HG03432 (cell line): Measurements from ENCODE around the gene BAHCC1.
"Not testable (repeated sequence)": the region's sequence is repeated elsewhere in the genome, so short reads cannot be mapped to it uniquely, and the experiment has no call there.

Experiments
- ATAC-seq: cut with Tn5 transposase; IDR thresholded peaks from one replicate; pipeline ENCODE4 v1.9.1; 2021; ENCODE audit warnings: mild to moderate bottlenecking, moderate library complexity; ENCODE audit not compliant: unreplicated experiment

BAHCC1 gene

DNA sequence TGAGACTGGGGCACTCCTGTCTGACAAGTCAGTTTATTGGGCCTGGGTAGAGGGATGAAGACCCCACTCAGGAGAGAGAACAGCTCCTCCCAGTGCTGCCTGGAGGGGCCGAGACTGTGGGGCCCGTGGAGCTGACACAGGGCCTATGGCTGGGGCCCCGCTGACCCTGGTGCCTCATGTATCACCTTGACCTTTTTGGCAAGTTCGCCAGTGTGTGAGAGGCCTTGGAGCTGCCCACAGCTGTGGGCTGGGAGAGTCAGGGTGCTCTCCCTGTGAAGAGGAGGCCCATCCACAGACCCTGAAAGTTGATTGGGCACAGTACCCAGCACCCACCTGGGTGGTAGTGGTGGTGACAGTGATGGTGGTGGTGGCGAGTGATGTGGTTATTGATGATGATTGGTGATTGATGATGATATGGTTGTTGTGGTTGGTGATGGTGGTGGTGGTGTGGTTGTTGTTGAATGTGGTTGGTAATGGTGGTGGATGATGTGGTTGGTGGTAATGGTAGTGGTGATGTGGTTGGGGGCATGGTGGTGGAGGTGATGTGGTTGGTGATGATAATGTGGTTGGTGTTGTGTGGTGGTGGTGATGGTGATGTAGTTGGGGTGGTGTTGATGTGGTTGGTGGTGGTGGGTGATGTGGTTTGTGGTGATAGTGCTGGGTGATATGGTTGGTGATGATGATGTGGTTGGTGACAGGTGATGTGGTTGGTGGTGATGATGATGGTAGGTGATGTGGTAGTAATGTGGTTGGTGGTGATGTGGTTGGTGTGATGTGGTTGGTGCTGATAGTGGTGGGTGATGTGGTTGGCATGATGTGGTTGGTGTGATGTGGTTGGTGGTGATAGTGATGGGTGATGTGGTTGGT, 29.1 kb downstream of the BAHCC1 start:
- no peak for ATAC-seq

DNA sequence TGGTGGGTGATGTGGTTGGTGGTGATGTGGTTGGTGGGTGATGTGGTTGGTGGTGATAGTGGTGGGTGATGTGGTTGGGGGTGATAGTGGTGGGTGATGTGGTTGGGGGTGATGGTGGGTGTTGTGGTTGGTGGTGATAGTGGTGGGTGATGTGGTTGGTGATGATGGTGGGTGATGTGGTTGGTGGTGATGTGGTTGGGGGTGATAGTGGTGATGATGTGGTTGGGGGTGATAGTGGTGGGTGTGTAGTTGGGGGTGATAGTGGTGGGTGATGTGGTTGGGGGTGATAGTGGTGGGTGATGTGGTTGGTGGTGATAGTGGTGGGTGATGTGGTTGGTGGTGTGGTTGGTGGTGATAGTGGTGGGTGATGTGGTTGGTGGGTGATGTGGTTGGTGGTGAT, 29.8 kb downstream of the BAHCC1 start:
- ATAC-seq, result not testable (repeated sequence)

DNA sequence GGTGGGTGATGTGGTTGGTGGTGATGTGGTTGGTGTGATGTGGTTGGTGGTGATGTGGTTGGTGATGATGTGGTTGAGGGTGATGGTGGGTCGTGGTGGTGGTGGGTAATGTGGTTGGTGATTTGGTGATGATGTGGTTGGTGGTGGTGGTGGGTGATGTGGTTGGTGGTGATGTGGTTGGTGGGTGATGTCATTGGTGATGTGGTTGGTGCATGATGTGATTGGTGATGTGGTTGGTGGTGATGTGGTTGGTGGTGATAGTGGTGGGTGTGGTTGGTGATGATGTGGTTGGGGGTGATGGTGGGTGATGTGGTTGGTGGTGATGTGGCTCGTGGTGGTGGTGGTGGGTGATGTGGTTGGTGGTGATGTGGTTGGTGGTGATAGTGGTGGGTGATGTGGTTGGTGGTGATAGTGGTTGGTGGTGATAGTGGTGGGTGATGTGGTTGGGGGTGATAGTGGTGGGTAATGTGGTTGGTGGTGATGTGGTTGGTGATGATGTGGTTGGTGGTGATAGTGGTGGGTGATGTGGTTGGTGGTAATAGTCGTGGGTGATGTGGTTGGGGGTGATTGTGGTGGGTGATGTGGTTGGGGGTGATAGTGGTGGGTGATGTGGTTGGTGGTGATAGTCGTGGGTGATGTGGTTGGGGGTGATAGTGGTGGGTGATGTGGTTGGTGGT, 30.6 kb downstream of the BAHCC1 start:
- ATAC-seq, result not testable (repeated sequence)

DNA sequence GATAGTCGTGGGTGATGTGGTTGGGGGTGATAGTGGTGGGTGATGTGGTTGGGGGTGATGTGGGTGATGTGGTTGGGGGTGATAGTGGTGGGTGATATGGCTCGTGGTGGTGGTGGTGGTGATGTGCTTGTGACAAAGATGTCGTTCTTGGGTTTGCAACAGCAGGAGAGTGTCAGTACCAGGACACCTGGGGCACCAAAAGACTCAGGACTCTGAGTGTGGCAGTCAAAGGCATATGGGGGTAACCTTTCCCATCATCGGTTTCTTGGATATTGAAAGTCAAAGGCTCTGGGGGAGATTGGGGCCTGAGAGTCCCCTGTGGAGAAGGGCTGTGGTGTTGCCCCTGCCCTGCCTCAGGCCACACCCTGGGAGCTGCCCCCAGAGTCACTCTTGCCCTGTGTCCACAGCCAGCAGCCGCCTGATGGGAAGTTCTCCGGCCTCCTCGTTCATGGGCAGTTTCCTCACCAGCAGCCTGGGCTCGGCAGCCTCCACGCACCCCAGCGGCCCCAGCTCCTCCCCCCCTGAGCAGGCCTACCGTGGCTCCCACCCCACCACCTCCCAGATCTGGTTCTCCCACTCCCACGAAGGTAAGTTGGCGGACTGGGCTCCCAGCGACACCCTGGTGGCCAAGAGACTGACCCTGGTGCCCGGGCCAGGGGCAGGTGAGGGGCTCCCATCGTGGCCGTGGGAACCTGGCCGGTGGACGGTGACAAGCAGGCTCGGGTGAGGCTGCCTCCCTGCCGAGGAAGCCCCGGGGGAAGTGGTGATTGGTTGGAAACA, 31.3 kb downstream of the BAHCC1 start:
- no peak for ATAC-seq

DNA sequence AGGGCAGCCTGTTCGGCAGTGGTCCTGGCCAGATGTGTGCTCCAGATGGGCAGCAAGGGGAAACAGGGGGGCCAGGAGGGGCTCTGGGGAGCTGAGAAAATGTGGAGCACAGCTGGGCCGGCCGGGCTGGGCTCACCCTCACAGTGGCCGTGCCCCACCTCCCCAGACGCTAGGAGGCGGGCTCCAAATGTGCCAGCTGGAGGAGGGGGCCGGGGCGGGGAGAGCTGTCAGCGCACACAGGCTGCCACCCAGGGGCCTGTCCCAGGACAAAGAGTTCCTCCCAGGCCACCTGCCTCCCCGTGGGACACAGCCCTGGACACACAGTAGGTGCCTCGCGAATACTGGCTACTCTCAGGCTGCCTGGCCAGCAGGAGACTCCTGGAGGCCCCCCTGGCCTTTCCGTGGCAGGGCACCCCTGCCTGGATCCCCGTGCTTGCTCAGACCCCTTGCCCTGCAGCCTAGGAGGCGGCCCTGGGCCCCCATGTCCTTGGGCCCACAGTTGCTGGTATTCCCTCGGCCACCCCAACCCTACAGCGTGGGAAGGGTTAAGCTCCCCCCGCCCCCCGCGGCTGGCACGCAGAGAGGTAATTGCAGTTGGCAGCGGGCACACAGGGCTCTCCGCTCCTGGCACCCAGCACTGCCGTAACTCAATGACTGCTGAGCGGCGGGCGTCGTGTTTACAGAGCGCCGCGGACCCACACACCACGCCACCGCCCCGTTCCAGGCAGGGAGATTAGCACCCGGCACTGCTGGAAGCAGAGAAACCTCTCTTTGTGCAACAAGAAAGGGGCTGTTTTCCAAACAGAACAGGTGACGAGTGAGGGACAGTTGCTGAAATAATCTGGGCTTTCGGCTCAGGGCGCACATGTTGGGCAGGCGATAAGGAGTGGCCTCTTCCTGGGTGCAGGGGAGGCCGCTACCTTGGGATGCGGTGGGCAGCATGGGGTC, 32.2 kb downstream of the BAHCC1 start:
- no peak for ATAC-seq

DNA sequence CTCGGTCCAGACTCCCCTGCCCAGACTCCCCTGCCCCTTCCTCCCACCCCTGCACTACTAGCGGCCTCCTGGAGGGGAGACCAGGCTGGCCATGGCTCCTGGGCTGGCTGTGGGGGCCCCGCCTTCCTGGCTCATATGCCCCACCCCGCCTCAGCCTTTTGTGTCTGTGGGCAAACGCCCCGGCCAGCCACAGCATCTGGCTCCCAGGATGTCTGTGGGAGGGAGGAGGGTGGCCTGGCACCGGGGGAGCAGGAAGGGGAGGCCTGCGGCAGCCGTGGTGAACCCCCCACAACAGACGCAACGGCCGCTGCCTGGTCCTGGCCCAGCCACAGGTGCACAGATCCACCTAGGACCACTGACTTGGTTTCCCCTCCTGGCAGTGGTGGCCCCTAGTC, 32.9 kb downstream of the BAHCC1 start:
- ATAC-seq, result no peak

DNA sequence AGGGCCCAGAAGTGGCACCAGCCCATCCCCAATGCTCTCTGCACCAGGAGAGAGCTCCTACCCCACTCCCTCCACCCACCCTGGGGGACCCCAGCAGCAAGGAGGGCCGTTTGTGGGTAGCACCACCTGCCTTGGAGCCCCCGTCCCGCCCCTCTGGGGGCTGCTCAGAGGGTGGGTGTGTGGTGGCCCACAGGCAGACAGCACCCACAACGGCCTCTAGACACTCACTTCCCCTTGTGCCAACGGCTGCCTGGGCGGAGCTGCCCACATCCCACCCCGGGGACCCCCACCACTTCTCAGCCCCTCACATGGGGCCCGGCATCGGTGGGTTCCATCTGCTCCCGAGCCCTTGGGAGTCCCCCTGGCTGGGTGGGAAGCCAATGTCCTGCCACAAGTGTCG, 33.3 kb downstream of the BAHCC1 start:
- ATAC-seq, result no peak

DNA sequence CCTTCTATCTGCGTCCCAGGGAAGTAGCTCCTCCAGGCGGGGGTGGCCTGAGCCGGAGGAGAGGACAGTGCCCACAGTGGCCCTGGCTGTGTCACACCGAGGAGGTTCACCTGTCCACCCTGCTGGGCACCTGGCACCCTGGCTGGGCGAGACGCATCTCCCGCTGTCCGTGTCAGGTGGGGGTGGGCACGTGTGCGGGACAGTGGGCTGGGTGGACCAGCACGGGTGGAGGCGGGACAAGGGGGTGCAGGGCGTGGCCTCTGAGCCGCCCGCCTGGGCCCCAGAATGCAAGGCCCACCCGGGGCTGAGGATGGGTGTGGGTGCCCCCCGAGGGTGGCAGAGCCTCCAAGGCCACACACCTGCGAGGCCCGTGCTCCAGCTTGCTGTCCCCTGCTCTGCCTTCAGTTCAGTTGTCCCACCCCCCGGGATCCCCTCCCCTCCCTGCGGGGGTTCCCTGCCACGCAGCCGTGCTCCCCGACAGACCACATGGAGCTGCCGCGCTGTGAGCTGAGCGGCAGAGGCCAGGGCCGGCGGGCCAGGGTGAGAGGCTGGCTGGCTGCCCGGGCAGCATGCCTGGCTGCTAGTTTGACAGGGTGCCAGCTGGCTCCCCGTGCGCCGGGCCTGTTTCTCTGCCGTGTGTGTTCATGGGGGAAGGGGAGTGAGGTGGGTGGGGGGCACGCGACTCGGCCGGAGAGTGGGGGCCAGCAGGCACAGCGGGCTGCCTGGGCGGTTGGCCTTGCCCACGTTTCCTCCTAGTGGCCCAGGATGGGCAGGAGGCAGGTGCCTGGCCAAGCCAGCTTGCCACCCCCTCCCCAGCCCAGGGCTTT, 33.9 kb downstream of the BAHCC1 start:
- ATAC-seq, result no peak

DNA sequence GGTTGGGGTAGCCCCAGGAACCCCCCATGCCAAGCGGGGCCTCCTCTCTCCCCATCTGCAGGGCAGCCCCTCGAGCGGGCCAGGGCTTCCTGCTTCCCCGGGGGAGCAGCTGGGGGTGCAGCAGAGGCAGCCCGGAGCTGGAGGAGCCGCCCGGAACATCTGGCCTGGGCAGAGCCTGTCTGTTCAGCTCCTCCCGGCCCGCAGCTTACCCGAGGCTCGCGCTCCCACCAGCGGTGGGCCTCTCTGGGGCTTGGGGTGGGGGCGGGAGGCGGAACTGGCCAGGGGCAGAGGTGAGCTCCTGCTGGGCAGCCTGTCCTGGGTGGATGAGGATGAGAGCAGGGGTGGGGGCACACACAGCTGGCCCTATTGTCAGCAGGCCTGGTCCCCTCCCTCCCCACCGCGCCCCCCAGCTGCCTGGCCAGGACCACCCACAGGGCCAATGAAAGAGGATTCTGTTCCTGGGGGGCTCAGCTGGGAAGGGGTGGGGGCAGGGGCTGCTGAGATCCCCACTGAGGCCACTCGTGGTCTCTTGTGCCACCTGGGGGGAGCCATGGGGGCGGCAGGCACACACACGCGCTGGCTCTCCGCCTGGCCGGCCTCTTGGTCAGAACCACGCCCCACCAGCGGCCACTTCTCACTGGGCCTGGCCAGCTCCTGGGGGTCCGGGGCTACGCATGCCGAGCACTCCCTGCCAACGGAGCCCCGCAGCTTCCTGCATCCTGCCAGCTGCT, 34.7 kb downstream of the BAHCC1 start:
- ATAC-seq, result no peak

DNA sequence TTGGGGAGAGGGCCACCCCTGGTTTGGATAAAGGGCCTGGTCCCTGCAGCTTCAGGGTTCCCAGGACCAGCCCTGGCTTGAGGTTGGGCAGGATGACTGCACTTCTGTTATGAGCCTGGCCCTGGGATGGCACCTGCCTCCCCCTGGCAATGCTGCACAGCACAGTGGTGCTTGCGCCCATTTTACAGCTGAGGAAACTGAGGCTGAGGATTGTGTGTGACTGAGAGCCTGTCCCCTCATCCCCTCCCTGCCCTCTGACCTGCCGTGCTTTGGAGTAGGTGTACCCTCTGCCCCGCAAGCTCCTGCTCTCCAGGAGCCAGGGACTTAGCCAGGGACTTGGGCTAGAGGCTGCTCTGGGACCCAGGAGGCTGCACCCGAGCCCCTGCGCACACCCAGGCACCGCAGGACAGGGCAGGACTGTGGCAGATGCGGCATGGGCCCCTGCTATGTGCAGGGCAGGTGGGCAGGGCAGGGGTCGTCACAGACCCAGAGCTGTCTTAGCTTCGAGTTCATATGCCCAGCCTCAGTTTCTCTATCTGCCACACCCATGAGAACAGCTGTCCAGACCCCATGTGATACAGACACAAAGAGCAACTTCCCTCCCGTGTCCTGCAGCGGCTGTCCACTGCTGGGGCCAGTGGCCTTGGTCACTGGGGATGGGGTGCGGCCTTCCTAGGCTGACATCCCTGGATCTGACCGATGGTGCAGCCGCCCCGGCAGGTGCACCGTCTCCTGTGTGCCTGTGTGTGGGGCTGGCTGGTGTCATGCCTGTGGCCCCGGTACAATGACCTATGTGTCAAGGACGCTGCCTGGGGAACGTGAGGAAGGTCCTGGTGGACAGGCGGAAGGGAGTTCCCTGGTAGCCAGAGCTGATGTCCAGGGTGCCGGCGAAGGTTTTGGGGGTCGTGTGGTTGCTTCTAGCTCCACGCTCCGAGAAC, 36.6 kb downstream of the BAHCC1 start:
- no peak for ATAC-seq

DNA sequence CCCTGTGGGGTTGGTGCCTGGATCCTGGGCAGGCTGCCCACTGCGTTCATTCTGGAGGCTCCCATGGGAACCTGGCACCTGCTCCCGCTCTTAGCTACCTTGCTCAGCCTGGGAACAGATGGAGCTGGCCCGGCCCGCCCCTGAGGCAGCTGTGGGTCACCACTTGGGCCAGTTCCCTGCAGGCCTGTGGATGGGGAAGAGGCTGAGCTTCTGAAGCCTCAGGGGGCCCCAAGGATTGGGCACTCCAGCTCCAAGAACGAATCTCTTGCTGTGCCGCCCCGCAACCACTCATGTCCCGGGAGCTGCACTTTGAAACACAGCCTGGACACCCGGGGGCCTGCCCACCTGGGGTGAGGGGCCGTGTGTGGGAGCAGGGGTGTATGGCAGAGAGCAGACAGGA, 37.7 kb downstream of the BAHCC1 start:
- no peak for ATAC-seq

DNA sequence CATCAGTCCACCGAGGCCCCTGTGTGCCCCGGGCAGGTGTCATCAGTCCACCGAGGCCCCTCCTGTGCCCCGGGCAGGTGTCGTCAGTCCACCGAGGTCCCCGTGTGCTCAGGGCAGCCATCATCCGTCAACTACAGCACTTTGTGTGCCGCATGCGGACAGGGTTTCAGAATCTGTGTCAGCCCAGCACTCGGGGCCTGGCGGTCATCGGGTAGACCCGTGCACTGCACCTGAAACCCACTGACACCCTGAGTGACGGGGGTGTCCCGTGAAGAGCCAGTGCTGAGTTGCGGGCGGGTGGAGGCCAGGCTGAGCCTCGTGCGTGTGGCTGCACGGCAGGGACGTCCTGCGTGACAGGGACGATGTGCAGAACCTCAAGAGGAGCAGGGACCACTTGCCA, 38.4 kb downstream of the BAHCC1 start:
- ATAC-seq, result no peak

DNA sequence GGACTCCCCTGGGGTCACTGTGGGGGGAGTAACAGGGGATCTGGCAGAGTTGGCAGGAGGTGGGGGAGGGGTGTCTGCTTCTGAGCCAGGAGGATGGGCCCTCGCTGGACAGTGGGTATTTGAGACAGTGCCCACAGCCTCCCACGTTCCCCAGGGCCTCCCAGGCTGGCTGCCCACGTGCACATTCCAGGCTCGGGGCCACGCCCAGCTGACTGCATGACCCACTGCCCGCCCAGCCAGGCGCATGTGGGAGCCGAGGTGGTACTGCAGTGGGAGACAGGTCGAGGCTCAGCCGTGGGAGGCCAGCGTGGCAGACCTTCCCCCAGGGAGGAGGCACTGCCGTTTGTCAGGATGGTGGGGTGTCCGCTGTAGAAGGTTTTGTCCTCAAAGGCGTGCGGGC, 38.8 kb downstream of the BAHCC1 start:
- ATAC-seq, result no peak

DNA sequence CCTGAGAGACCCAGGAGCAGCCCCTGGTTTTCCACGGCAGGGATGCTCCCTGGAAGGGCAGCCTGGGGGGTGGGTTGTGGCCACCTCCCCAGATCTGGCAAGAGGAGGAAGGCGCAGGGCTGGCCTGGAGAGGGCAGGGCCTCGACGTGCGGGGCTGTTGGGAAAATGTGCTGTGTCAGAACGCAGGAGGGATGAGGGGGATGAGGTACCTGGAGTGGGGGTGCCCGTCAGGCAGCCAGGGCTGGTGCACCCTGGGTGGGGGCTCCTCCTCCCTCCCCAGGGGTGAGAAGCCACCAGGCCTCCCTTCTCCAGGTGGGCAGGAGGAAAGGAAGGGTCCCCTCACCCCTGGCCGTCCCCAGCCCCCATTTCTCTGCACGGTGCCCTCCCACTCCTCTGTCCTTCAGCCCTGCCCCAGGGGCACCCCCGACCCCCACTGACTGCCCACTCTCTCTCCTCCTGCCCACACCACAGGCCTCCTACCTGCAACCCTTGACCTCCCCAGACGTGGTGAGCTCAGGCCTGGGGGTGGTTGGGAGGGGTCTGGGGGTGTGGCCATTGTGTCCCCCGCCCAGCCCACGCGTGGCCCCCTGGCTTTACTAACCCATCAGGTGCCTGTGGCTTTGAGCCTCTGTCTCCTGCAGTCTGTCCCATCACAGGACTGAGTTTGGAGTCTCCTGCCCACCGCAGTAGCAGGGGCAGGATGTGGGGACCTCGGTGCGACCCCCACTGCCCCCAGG, 39.6 kb downstream of the BAHCC1 start:
- ATAC-seq, result no peak

DNA sequence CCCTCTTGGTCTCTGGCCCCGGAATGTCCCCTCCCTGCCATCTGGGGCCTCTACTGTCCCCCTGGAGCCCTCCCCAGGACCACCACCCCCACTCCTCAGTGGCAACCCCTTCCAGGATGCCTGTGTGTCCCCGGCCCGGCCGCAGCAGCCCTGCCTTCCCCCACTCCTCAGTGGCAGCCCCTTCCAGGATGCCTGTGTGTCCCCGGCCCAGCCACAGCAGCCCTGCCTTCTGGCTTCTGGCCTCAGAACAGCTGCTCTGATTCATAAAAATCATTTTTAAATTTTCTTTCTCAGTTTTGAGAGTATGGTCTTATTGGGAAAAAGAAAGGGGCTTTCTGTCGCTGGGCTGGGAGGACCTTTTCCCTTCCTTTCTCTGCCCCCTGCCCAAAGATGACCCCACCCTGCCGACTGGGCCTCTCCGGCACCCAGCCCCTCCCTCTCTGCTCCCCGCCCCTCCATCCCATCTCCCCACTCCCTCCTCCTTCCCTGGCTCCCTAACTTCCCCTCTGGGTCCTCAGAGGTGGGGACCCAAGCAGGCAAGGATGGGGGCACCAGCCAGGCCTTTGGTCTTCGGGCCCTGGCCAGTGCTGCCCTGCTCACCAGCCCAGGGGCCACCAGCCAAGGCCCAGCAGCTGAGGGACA, 40.5 kb downstream of the BAHCC1 start:
- ATAC-seq, result no peak

DNA sequence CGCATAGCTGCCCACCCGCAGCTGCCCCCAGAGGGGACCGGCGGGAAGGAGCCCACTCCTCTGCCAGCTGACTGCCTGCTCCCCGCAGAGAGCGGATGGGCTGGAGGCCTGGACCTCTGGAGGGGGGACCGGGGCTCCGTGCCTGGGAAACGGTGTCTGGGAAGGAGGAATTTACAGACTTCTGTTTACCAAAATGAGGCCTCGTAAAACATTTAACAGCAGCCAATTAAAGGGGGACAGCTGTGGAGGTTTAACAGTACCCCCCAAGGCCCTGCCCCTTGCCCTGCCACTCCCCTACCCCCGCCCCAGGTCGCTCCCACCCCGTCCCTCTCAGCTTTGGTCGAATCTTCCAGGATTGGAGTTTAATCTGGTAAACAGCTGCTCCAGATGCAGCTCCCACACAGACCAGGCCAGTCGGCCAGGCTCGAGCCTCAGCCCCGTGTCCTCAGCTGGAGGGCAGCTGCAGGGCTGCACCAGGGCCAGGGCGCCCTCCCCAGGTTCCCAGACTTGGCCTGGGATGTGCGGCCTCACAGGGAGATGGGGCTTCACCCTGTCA, 41.1 kb downstream of the BAHCC1 start:
- no peak for ATAC-seq
